GM19023 (cell line): ENCODE measurements around the gene TCEA3.

Source experiments
- ATAC-seq: cut with Tn5 transposase; IDR thresholded peaks from one replicate; pipeline ENCODE4 v1.9.1; 2021; ENCODE audit warnings: mild to moderate bottlenecking, moderate library complexity; ENCODE audit not compliant: unreplicated experiment

The TCEA3 gene

DNA sequence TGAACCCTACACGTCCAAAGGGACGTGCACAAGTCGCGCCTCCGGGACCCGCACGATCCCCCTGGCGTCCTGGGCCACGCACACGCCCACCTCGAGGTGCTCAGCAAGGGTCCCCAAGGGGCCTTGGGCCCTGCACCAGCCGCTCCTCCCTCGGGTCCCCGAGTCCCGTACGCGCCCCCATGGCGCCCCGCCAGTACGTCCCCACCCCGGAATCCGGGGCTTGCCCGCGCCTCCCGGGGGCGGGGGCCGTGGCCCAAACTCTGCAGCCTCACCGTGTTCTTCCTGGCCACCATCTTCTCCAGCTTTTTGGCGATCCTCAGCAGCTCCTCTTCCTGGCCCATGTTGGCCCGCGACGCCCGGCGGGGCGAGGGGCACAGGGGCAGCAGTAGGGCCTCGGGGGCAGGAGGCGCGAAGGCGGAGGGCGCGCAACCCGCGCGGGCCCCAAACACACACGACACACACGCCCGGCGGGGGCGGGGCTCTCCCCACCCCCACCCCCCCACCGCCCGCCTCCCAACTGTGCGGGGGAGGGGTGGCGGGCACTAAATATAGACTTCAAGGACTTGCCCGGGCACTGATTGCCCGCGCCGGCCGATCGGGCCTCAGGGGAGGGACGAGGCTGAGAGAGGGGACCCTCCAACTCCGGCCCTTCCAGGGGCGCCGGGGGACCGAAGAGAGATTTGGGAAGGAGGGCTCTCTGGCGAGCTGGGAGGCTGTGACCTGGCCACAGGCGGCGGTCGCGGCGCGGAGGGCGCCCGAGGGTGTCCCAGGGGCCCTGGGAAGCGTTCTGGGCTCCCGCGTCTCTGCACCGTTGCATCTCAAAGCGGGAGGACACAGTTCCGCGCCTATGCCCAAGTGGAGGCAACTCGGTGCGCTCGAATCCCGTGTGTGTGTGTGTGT, at the start of gene TCEA3:
TSS of gene TCEA3 (minus strand) at position 456 of the 900 bp plus-strand sequence. CDS start at position 341, 115 bp downstream.
- no peak for ATAC-seq

DNA sequence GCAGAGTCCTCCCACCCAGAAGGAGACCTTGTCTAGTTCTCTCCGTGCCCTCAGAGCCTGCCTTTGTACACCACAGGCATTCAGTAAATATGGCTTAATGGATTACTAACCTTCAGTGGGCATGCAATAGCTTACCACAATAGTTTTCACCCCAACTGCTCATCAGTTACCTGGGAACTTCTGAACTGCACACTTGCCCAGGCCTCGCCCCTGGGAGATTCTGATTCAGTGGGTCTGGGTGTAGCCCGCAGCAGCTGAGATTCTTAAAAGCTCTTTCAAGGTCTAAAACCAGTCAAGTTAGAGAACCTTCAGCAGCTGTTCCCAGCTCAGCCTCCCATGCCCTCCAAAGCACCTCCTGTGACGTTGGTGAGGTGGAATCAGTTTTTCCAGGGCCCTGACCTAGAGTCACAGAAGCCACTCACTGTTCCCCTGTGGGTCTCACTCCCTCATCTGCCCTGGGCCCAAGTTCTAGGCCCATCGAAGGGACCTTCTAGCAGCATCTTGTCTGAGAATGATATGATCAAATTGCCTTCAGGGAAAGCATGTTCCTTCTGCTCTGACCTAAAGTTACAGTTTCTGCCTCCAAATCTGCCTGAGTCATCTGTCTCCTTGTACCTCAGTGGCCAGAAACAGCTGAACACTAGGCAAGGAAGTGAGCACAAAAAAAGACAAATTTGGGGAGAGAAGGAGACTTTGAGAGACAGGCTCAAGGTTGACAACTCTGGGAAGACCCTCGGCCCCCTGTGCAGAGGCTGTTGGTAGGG, 48.7 kb upstream of the TCEA3 start:
- ATAC-seq = no peak

DNA sequence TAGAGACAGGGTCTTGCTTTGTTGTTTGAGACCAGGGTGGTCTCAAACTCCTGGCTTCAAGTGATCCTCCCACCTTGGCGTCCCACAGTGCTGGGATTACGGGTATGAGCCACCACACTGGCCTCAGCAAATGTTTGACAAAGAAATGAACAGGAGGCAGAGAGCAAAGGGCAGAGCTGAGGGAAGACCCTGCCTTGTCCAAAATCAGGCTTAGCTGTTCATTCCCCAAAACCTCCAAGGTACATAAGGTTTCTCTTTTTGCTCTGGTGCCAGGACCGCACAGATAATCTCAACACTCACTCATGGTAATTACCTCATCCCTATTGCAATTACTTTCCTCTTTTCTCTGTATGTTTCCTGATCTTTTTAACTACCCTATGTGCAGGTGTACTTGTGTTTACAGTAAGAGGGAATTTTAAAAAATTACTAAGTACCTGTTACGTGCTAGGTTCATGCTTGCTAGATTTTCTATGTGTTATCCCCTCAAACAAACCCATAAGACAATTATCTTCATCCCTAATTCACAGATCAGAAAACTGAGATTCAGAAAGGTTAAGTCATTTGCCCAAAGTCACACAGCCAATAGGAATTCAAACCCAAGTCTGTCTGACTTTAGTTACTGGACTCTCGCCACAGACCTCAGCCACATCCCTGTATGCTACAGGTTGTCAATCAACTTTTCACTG, 47.9 kb upstream of the TCEA3 start:
- ATAC-seq = no peak

DNA sequence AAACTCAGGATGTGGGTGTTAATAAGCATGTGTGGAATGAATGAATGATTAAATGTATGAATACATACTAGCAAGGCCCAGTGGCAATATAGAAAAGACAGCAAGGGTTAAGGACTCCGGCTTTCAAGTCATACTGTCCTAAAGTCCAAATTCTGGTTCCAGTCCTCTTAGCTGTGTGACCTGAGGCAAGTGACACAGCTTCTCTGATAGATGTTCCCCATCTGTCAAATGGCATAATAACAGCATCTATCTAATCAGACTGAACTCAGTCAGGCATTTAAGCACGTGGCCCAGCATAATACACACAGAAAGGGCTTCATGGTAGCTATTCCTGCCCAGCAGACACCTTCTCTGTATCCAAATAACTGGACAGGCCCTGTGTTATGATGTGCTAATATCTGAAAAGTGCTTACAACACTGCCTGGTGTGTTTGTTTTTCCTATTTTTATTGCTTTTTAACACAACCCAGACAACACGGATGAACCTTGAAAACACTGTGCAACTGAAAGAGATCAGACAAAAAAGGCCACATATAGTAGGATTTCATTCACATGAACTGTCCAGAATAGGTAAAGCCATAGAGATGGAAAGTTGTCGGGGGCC, 47.0 kb upstream of the TCEA3 start:
- ATAC-seq = no peak

DNA sequence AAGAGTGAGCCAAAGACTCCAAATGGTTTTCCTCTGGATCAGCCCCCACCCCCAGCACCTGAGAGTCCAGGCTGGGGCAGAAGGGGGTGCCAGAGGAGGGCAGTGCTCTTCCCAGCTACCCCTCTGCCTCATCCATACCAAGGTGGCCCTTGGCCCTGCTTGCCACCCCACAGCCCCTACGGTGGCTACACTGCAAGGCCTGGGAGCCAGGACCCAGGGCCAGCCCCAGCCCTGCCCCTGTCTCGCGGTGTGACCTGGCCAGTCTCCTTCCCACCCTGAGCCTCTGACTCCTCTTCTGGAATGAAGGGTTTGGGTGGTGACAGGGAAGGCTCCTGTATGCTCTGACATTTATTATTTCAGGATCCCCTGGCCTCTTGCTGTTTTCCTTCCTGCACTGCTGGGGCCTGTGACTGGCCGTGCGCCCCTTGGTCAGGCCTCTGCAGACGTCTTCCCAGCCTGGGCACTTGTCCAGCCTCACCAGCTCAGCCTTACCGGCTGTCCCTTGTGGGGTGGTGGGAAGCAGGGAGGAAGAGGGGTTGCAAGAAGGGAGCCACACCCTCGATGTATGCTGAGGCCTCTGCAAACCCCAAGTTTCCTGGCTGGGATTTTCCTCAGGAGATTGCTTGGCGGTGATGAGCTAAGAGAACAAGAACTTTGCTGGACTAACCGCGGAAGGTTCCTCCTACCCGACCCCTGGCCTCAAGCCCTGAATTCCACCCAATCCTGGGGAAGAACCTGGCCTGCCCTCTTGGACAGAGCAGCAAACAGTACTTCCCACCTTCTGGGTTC, 45.9 kb upstream of the TCEA3 start:
- ATAC-seq = no peak

DNA sequence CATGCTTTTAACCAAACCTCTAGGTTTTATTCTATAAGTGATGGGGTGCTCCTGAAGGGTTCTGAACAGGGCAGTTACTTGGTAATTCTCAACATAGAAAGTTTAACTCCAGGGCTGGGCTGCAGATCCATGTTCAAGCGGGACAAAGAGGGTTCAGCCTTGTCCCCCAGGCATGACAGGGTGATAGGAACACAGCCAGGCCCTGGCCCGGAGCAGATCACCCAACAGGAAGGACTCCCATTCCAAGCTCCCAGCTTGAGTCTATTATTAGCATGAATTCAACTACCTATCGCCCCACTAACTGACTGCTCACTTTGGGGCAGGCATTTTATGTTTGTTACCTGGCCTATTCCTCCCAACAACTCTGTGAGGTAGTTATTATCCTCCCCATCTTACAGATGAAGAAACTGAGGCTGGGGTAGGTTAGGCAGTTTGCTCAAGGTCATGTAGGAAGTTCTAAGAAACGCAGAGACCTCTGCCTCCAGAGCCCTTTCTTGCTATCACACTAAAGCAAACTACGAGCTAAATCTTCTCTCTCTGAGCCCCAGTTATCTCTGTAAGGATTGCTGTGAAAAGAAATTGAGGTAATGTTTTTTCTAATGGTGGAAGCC, 44.9 kb upstream of the TCEA3 start:
- no peak for ATAC-seq

DNA sequence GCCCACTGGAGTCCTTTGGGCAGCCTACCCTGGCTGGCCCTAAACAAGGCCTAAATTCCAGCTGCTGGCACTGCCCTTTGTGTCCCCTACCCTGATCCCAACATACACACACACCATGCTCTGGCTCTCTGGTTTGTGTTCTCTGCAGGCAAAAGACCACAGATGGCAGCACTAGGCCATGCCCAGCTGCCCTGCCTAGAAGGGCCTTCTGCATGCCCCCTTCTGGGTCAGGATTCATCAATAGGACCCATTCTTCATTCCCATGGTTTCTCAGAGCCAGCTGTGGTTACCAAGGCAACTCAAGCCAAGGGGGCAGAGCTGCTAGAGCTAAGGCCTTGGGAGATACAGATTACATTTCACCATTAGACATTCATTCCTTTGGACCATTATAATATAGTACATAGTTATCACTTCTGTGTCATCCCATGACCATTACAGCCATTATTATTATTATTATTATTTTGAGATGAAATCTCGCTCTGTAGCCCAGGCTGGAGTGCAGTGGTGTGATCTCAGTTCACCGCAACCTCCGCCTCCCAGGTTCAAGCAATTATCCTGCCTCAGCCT, 42.0 kb upstream of the TCEA3 start:
- no peak for ATAC-seq

DNA sequence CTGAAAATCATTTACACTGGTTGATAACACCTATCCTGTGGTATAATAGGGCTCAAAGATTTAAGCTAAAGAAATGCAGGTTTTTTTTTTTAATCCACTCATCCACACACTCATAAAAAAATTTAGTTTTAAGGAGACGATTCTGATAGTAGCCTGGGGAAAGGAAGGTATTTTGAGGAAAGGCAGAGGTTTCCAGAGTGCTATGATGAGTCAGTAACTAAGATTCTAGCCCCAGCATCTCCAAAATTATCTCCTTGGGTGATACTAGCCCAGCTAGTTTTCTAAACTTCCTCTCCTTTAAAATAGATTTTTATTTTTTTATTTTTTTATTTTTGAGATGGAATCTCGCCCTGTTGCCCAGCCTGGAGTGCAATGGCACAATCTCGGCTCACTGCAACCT, 38.7 kb upstream of the TCEA3 start:
- no peak for ATAC-seq

DNA sequence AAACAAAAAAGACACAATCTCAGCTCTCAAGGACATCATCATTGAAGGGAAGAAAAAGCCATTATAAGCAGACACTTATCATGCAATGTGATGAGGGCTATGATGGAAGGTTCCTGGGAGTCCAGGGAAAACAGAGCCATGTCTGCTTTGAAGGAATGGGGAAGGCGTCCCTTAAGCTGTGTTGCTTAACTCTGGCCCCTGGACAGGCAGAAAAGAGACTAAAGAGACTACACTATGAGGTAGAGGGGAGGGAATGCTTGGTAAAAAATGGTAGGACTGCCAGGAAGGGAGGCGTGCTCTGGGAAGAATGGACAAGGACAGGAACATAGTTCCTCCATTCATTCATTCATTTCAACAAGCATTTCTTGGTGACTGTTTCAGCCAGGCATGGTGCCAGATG, 38.2 kb upstream of the TCEA3 start:
- no peak for ATAC-seq

DNA sequence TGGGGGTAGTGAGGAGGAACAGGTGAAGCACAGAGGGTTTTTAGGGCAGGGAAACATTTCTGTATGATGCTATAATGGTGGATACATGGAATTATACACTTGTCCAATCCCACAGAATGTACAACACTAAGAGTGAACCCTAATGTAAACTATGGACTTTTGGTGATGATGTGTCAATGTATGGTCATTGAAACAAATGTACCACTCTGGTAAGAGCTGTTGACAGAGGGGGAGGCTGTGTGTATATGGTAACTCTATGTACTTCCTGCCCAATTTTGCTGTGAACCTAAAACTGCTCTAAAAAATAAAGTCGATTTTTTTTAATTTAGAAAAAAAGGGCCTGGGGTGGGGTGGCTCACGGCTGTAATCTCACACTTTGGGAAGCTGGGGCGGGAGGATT, 36.5 kb upstream of the TCEA3 start:
- ATAC-seq = no peak

DNA sequence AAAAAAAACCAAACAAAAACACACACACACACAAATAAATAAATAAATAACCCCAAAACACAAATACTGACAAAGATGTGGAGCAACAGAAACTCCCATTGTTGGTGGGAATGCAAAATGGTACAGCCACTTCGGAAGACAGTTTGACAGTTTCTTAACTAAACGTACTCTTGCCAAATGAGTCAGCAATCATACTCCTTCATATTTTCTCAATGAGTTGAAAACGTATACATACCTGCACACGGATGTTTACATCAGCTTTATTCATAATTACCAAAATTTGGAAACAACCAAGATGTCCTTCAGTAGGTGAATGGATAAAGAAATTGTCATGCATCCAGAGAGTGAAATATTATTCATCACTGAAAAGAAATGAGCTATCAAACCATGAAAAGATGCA, 36.0 kb upstream of the TCEA3 start:
- no peak for ATAC-seq

DNA sequence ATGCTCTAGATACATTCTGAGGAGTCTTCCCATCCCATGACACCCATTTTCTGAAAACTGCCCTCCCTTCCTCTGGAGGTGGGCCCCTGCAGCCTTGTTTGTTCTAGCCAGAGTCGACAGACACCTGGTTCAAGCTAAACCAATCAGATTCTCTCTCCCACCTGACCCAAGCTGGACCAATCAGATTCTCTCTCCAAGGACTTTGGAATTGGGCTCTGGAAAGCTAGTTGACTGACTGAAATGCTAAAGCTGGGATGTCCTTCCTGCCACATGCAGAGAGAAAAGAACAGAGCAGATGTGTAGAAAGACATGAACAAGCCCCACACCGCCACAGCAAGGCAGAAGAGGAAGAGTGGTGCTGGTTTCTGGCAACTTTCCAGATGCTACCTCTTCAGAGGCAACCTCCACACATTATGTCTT, 34.8 kb upstream of the TCEA3 start:
- ATAC-seq = no peak

DNA sequence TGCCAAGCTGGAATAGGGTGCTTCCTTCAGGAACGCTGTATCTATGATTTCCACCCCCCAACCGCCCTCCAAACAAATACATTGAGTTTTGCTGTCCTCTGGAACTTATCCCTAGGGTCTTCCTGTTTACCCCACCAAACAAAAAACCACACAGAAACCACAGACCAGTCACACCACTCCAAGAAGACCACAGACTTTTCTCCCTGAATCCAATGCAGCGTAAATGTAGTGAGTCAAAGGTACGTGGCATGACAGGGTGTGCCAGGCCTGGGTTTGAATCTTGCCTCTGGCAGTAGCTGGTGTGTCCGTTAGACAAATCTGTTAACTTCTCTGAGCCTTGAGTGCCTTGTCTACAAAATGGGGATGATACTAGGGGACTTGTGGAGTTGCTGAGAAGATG, 31.7 kb upstream of the TCEA3 start:
- no peak for ATAC-seq

DNA sequence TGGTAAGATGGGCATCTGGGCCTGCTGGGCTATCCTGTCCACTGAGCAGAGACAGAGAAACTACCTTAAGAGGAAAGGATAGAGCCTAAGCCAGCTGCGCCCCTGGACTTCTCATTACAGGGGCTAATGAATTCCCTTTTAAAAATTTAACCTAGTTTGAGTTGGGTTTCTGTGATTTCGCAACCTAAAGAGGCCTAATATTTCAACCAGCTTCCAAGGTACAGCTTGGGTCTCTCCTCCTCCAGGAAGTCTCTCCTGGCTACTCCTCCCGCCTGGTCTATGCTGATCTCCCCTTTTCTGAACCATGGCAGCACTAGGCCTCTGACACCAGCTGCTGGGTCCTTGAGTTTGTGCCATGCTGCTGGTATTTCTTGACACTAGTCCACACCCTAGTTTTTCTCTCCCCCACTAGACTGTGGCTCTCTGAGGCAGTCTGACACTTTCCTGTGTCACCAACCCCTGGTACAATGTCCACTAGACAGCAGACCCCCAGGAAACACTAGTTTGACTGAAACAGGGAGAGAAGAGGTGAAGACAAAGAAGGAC, 29.0 kb upstream of the TCEA3 start:
- no peak for ATAC-seq

DNA sequence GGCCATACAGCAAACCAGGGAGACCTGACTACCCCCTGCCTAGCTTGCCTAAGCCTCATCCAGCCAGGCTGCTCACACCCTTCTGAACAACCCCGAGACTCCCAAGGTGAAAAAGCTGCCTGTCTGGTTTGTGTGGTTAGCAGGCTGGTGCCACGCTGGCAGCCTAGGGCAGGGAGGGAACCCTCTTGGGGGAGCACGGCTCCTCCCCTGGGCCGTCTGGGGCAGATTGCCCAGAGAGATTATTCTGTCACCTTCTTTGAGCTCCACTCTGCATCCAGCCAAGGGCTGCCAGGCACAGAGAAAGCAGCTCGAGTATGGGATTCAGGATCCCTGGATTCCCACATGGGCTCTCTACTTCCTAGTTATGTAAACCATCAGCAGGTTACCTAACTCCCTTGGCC, 27.5 kb upstream of the TCEA3 start:
- no peak for ATAC-seq

DNA sequence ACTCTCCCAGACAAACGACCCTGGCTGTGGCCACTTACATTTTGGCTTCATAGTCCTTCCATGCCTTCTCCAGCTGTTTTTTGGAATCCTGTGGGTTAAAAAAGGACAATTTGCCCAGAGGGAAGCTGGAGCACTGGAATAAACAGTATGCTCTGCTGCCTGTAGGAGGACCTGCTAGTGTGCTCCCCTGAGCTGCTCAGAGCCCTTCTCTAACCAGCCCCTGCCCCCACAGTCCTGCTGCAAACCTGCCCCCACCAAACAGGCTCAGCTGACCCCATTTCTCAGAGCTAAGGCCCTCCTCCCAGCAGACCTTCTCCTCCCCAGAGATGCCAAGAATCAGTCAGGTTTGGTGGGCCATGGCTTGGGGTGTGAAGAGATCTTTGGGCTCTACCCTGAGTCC, 26.9 kb upstream of the TCEA3 start:
- ATAC-seq = no peak

DNA sequence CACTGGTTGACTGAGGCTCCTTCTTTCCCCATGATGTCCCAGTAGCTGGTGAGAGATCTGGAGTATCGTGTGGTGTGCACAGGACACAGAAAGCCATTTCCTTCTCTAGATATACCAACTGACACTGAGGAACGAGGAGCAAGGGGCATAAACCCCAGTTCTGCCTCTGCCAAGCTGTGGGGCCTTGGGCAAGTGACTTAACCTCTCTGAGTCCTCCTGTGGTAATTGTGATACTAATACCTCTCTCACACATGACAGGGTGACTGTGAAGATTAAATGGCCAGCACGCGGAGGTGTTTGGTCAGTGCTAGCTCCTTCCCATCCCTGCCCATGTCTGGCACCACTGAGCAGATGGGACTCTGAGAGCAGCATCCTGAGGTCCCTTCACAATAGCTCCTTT, 26.3 kb upstream of the TCEA3 start:
- ATAC-seq = no peak

DNA sequence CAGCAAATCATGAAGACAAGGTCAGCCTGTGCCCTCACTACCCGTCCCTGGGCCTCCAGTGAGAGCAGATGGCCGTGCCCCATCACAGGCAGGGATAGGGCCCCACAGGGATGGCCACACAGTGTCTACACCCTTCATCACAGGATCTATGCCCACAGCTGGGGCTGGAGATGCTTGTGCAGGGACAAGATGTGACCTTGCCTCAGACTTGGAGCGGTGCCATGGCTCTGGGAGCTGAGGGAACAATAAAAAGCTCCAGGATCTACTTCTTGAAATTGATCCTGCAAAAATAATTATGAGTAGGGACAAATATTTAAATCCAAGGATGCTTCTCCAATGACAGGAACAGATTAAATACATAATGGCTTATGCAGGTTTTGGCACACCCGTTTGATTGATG, 25.4 kb upstream of the TCEA3 start:
- ATAC-seq = no peak

DNA sequence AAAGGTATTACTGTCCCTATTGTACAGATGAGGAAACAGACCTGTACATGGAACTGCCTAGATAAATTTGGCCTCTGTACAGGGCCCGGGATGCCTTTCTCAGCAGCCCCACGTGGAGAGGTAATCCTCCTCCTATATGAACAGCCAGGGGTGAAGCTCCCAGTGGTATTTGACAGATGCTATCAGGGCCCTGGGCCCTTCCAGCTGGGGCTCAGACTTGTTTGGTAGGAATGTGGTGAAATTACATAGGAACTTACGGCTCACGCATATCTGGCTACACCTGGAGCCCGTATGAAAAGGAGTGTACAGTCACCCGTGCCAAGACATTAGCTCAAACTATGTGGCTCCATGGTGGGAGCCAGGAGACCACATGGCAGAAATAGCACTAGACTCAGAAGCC, 24.8 kb upstream of the TCEA3 start:
- ATAC-seq = no peak
